Cardiac muscle cell (in vitro differentiated cells and primary cell): Measurements from ENCODE around the gene SMARCA4. TPM values are rescaled to one million over a fixed set of nuclear protein-coding genes. Genes with fewer than 3 reads are reported as not detected.

Experiments used
- DNase-seq, 2 donors: peaks; one replicate each; pipeline versions ENCODE4 v3.0.0 to v3.0.0-alpha.2; 2010 to 2017; ENCODE audit warnings: low read depth in 1 of 2, low spot score in 1 of 2
- H3K27ac ChIP-seq: fragments of 200-600 bp; sonication (generic); 2 replicates; pipeline ENCODE4 v1.5.1; 2016
- H3K27me3 ChIP-seq: fragments of 200-600 bp; sonication (generic); 2 replicates; pipeline ENCODE4 v1.6.0; 2016; ENCODE audit warnings: control low read depth
- H3K36me3 ChIP-seq: fragments of 200-600 bp; sonication (generic); 2 replicates; pipeline ENCODE4 v1.5.1; 2016; ENCODE audit warnings: control low read depth
- H3K4me1 ChIP-seq: fragments of 200-600 bp; sonication (generic); 2 replicates; pipeline ENCODE4 v1.8.1; 2017; ENCODE audit warnings: low read depth, mild to moderate bottlenecking, mixed run types
- H3K4me3 ChIP-seq: fragments of 200-600 bp; sonication (generic); 2 replicates; pipeline ENCODE4 v1.5.1; 2016; ENCODE audit warnings: mild to moderate bottlenecking
- H3K9me3 ChIP-seq: fragments of 200-600 bp; sonication (generic); 2 replicates; pipeline ENCODE4 v1.5.1; 2017; ENCODE audit warnings: low read depth, mild to moderate bottlenecking, control low read depth
- polyA plus RNA-seq: library from polyadenylated mRNA; unstranded; fragments of >200 nt; fragmentation: Nextera tagmentation; extraction: Ambion mirVana; gene quantifications from 2 replicates; pipeline ENCODE4 v1.2.1, GENCODE V29; 2016
- total RNA-seq: library from RNA; depleted of rRNA; stranded (reverse); fragments of >200 nt; gene quantifications from 2 replicates; pipeline ENCODE4 v1.2.3, GENCODE V29; 2016
- TF ChIP-seq, protein P1 (sequence below): IDR thresholded peaks from 2 replicates; pipeline ENCODE4 v1.5.1; 2012; ENCODE audit warnings: low read depth, mild to moderate bottlenecking, low read length

The SMARCA4 gene
- total and polyA plus RNA-seq, 2 experiments from 2014 or later, result 178 to 212 TPM

DNA sequence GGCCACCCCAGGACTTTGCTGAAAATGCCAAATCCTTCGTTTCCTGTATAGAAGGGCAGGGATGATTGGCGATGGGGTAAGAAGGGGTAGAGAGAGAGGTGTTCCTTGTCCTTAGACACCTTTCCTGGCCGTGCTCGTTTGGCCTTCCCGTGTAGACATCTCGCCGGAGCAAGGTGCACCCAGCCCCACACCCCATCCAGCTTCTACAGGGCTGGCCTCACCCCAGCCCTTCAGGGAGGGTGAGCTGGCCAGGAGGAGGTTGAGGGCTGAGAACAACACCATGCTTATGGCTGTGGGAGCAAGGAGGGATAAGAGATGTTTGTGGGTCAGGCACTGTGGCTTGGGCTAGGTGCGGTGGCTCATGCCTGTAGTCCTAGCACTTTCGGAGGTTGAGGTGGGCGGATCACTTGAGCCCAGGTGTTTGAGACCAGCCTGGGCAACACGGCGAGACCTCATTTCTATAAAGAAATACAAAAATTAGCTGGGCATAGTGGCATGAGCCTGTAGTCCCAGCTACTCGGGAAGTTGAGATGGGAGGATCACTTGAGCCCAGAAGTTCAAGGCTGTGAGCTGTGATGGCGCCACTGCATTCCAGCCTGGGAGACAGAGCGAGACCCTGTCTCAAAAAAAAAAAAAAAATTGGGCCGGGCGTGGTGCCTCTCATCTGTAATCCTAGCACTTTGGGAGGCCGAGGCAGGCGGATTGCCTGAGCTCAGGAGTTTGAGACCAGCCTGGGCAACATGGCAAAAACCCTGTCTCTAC lies 15.5 kb downstream of the SMARCA4 start:
- H3K27me3 ChIP-seq, result no peaks in the 10 kb centered on the region
- H3K36me3 ChIP-seq, result no peaks in the 10 kb centered on the region
- H3K9me3 ChIP-seq, result no peaks in the 10 kb centered on the region
- peaks cover 4% of the 10 kb centered on the region for H3K4me1 ChIP-seq
- no peak for DNase-seq
- peak overlapping the region; percentile 69 for H3K27ac ChIP-seq
- TF ChIP-seq, protein P1, sequence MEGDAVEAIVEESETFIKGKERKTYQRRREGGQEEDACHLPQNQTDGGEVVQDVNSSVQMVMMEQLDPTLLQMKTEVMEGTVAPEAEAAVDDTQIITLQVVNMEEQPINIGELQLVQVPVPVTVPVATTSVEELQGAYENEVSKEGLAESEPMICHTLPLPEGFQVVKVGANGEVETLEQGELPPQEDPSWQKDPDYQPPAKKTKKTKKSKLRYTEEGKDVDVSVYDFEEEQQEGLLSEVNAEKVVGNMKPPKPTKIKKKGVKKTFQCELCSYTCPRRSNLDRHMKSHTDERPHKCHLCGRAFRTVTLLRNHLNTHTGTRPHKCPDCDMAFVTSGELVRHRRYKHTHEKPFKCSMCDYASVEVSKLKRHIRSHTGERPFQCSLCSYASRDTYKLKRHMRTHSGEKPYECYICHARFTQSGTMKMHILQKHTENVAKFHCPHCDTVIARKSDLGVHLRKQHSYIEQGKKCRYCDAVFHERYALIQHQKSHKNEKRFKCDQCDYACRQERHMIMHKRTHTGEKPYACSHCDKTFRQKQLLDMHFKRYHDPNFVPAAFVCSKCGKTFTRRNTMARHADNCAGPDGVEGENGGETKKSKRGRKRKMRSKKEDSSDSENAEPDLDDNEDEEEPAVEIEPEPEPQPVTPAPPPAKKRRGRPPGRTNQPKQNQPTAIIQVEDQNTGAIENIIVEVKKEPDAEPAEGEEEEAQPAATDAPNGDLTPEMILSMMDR, result no peak
- H3K4me3 ChIP-seq, result no peak overlapping the region

GRCh38 chr19:10977742-10978092 lies 16.9 kb downstream of the SMARCA4 start:
- Histone ChIP-seq H3K27me3 (no peaks in the 10 kb centered on the region), H3K4me1 (peaks cover 4% of the 10 kb centered on the region), H3K4me3 (no peak overlapping the region), H3K9me3 (no peaks in the 10 kb centered on the region), H3K36me3 (no peaks in the 10 kb centered on the region), H3K27ac (peak overlapping the region; percentile 19)
- no peak for DNase-seq
- TF ChIP-seq, protein P1, result no peak

- Histone ChIP-seq H3K27ac (no peak overlapping the region), H3K27me3 (no peaks in the 10 kb centered on the region)
- TF ChIP-seq, protein P1, result no peak
These were observed 19.1 kb downstream of the SMARCA4 start for GRCh38 chr19:10979951-10980381.

DNA sequence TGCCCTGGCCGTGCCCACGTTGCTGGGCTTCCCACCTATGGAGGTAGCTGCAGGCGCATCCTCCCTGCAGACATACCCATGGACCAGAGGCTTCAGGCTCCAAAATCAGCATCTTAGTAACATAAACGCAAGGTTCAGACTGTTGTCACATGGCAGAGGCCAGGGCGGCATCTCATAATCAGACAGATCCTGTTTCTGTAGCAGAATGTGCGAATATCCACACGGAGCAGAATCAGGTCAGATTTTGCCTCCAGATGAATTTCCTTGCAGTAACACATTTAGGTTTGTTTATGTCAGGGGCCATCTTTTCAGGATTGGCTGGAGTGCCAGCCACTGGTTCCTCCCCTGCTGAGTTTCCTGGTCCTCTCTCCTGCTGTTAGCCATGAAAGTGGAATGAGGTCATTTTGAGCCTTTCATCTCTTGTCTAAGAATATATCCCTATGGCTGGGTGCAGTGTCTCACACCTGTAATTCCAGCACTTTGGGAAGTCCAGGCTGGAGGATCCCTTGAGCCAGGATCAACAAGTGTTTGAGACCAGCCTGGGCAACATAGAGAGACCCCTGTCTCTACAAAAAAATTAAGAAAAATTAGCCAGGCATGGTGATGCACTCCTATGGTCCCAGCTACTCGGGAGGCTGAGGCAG lies 20.5 kb downstream of the SMARCA4 start:
- no peak overlapping the region for H3K4me3 ChIP-seq
- no peak for DNase-seq
- H3K36me3 ChIP-seq, result peaks cover 19% of the 10 kb centered on the region
- no peaks in the 10 kb centered on the region for H3K4me1 ChIP-seq
- H3K27me3 ChIP-seq, result no peaks in the 10 kb centered on the region
- TF ChIP-seq, protein P1, result no peak
- H3K9me3 ChIP-seq, result no peaks in the 10 kb centered on the region
- H3K27ac ChIP-seq, result no peak overlapping the region

More at GRCh38 chr19:10979951-10980381, 19.1 kb downstream of the SMARCA4 start:
- Histone ChIP-seq H3K4me1 (peaks cover 4% of the 10 kb centered on the region), H3K4me3 (no peak overlapping the region), H3K9me3 (no peaks in the 10 kb centered on the region), H3K36me3 (peaks cover 6% of the 10 kb centered on the region)
- no peak for DNase-seq

GRCh38 chr19:10983026-10983425 lies 22.2 kb downstream of the SMARCA4 start:
- TF ChIP-seq, protein P1, result no peak
- DNase-seq, result peak in 1 of 2 donors; percentile 19
- H3K27ac ChIP-seq, result no peak overlapping the region
- H3K36me3 ChIP-seq, result peaks cover 26% of the 10 kb centered on the region
- no peaks in the 10 kb centered on the region for H3K4me1 ChIP-seq
- H3K9me3 ChIP-seq, result no peaks in the 10 kb centered on the region
- no peaks in the 10 kb centered on the region for H3K27me3 ChIP-seq
- H3K4me3 ChIP-seq, result no peak overlapping the region
